IMR-90 (cell line): ENCODE results near the gene CPA4.

Source experiments
- BHLHE40 ChIP-seq: fragments of 150-350 bp; IDR thresholded peaks from 2 replicates; pipeline ENCODE4 v1.6.1; 2016; ENCODE audit warnings: mild to moderate bottlenecking, low read depth, low read length
- CEBPB ChIP-seq: IDR thresholded peaks from 2 replicates; pipeline ENCODE4 v1.6.1; 2012; ENCODE audit warnings: low read depth, low read length, improper control_type of control experiment
- POLR2A ChIP-seq: IDR thresholded peaks from 2 replicates; pipeline ENCODE4 v1.6.1; 2012; ENCODE audit warnings: mild to moderate bottlenecking, low read depth, low read length
- RAD21 ChIP-seq: IDR thresholded peaks from 2 replicates; pipeline ENCODE4 v1.6.1; 2012; ENCODE audit warnings: low read length, improper control_type of control experiment
- SMC3 ChIP-seq: fragments of 150-350 bp; IDR thresholded peaks from 2 replicates; pipeline ENCODE4 v1.6.1; 2016; ENCODE audit warnings: low read depth, mild to moderate bottlenecking, antibody characterized with exemption, low read length, moderate library complexity
- TF ChIP-seq, protein P1 (sequence below): fragments of 150-350 bp; IDR thresholded peaks from 2 replicates; pipeline ENCODE4 v1.6.1; 2017; ENCODE audit warnings: mild to moderate bottlenecking, antibody characterized with exemption, low read length, low read depth
- TF ChIP-seq, protein P2 (sequence below): conservative IDR thresholded peaks from 2 replicates; pipeline ENCODE4 v1.5.1; 2012; ENCODE audit warnings: mild to moderate bottlenecking, low read depth, low read length, improper control_type of control experiment

- no peak for TF ChIP-seq POLR2A
- TF ChIP-seq, protein P1, sequence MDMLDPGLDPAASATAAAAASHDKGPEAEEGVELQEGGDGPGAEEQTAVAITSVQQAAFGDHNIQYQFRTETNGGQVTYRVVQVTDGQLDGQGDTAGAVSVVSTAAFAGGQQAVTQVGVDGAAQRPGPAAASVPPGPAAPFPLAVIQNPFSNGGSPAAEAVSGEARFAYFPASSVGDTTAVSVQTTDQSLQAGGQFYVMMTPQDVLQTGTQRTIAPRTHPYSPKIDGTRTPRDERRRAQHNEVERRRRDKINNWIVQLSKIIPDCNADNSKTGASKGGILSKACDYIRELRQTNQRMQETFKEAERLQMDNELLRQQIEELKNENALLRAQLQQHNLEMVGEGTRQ: no peak
- TF ChIP-seq, protein P2, sequence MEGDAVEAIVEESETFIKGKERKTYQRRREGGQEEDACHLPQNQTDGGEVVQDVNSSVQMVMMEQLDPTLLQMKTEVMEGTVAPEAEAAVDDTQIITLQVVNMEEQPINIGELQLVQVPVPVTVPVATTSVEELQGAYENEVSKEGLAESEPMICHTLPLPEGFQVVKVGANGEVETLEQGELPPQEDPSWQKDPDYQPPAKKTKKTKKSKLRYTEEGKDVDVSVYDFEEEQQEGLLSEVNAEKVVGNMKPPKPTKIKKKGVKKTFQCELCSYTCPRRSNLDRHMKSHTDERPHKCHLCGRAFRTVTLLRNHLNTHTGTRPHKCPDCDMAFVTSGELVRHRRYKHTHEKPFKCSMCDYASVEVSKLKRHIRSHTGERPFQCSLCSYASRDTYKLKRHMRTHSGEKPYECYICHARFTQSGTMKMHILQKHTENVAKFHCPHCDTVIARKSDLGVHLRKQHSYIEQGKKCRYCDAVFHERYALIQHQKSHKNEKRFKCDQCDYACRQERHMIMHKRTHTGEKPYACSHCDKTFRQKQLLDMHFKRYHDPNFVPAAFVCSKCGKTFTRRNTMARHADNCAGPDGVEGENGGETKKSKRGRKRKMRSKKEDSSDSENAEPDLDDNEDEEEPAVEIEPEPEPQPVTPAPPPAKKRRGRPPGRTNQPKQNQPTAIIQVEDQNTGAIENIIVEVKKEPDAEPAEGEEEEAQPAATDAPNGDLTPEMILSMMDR: no peak
- TF ChIP-seq SMC3: no peak
- TF ChIP-seq CEBPB: no peak
- TF ChIP-seq BHLHE40: no peak
- no peak for TF ChIP-seq RAD21
These were observed 19.7 kb upstream of the CPA4 start for GRCh38 chr7:130273081-130273932.
